ENCODE data around the gene PFKFB2.

The PFKFB2 gene

GRCh38 chr1:207052911-207053769 lies at the start of gene PFKFB2:
PFKFB2 (plus strand) TSS chr1:207053275; CDS start chr1:207054718, 1,443 bp downstream.
- peak; percentile 93 for DNase-seq (ENCODE audit: low read depth)

DNA sequence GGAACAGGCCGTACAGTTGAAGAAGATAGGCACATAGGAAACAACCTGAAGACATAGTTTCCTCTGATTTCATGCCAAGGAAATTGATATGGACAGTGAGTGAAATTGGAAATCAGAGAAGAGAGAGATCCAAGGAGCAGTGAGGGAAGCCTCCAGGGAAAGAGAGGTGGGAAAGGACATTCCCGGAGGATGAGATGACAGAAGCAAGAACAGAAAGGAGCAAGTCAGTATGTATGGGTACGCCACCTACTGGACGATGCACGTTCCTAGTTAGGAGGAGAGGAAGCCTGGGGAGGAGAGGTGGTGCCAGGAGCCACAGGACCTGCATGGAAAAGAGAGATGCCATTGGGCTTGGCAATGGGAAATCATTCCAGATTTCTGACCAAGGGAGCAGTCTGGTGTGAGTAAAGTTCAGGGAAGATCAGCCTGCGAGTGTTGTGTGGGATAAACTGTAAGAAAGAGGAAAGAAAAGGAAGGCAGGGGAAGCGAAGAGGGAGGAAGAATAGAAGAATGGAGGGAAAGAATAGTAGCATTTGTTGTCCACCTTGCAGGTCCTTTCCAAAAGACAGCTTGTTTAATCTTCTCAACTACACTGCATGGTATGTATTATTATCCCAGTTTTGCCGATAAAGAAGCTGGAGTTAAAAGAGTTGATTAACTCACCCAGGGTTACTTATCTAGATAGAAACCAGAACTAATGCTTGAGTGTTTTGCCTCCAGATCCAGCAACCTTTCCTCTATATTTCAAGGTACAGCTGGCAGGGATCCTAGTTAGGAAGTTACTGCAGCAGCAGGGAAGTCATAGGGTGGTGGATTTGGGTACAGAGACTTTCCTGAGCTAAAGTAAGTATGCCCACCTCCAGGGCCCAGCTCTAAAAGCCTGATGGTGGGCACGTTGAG lies 47.9 kb upstream of the PFKFB2 start:
- DNase-seq (ENCODE audit: low read depth): peak; percentile 66

GRCh38 chr1:207006083-207006482 lies 47.0 kb upstream of the PFKFB2 start:
- no peak for DNase-seq (ENCODE audit: low read depth)

GRCh38 chr1:207006914-207007313 lies 46.2 kb upstream of the PFKFB2 start:
- no peak for DNase-seq (ENCODE audit: low read depth)

- peak; percentile 77 for DNase-seq (ENCODE audit: low read depth)
These were observed 45.6 kb upstream of the PFKFB2 start for GRCh38 chr1:207007352-207008033.

- DNase-seq (ENCODE audit: low read depth): no peak
These were observed 43.8 kb upstream of the PFKFB2 start for GRCh38 chr1:207009182-207009850.

GRCh38 chr1:207009945-207010344 lies 43.1 kb upstream of the PFKFB2 start:
- DNase-seq (ENCODE audit: low read depth): no peak

- no peak for DNase-seq (ENCODE audit: low read depth)
These were observed 42.3 kb upstream of the PFKFB2 start for GRCh38 chr1:207010726-207011125.

GRCh38 chr1:207013321-207014085 lies 39.6 kb upstream of the PFKFB2 start:
- DNase-seq (ENCODE audit: low read depth): no peak

GRCh38 chr1:207014728-207015127 lies 38.3 kb upstream of the PFKFB2 start:
- no peak for DNase-seq (ENCODE audit: low read depth)

- no peak for DNase-seq (ENCODE audit: low read depth)
These were observed 37.3 kb upstream of the PFKFB2 start for GRCh38 chr1:207015791-207016190.

DNA sequence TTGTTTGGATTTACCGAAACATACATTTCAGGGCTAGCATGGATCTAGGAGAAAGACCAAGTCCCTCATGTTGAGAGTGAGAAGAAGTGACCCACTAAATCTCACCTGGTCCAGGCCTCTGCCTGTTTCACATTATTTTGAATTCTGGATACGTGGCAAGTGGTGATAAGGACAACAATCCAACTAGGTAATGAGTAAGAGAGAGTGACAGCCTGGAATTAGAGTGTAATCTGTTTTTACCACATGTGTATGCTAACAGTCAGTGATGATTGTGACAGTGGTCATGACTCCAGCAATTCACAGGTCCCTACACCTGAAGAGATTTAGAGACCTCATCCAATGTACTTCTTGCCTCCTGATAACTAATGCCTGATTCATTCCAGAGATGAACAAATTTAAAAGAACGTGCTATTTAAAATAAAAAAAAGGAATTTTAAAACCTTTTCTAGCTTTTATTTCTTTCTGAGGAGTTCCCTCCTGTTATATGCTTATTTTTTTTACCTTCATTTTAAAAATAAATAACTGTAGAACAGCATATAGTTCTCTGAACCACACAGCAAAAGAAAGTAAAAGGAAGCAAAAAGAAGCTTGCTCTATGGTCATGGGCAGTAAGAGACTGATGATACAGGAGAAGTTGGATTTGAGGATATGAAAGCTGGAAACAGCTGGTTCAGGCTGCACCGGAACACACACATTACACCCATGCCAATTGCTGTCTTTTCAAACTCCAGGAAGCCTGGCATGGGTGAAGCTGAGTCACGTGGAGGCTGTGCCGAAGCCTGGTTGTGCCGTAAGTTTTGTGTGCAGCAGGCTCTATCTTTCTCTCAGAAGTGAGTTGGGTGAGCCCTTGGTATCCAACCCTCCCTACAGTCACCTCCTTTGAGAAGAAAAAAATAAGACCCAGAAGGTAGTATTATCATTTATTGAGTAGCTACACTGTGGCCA lies 35.2 kb upstream of the PFKFB2 start:
- DNase-seq (ENCODE audit: low read depth): no peak

GRCh38 chr1:207018707-207019106 lies 34.4 kb upstream of the PFKFB2 start:
- DNase-seq (ENCODE audit: low read depth): no peak

DNA sequence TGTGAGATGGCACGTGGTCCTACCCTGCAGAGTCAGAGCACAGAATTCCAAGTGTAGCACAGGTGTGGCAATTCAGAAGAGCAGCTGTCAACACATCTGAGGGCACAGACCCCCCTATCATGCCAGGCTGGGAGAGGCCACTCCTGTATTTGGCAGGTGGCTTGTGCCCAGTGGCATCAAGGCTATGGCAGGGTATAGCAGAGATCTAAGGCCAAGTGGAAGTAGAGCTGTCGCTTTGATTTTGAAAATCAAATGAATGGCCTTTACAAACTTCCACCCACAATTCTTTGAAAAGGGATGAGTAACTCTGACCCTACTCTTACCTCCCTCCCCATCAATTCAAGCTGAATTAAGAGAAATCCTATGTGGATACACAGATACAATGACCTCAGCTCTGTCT lies 33.9 kb upstream of the PFKFB2 start:
- no peak for DNase-seq (ENCODE audit: low read depth)

DNA sequence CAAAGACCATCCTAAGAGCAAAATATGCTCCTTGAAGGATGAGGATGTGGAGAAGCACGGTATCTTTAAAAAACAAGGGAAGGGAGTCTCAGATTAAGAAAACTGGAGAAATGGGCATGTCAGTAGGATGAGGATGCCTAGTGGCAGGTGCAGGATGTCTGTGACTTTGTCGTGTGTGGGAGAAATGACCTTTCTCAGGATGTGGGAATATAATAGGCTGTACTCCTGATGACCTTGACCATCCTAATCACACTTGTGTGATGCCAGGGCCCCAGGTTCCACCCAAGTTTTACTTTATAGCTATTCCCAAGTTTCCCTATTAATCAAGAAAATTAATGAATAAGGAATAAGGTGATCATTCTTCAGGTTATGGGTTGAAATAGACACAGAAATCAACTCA lies 33.4 kb upstream of the PFKFB2 start:
- no peak for DNase-seq (ENCODE audit: low read depth)

DNA sequence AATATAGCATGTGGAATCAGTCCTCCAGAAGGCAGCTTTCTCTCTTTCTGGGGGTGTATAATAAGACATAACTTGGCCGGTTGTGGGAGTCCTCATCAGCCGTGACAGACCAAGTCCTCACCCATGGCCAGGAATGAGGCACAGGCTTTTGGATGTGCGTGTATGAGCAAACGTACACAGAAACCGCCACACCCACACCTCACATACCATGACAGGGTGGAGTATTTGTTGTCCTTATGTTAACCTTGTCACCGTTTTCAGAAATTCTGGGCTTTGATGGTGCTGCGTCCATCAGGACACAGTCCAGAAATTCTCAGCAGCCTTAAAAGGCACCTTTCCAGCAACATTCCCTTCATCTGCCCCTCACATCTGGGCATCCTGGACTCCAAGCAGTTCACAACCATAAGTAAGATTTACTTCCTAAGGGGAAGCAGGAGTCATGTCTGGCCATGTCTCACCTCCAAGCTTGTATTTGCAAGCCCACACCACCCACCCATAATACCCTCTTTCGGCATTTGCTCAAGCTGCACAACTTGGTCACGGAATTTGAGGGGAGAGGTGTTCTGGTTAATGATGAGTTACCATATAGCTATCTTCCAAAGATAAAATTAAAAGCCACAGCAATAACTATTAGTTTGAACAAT lies 32.9 kb upstream of the PFKFB2 start:
- no peak for DNase-seq (ENCODE audit: low read depth)

GRCh38 chr1:207020709-207021107 lies 32.4 kb upstream of the PFKFB2 start:
- DNase-seq (ENCODE audit: low read depth): no peak

DNA sequence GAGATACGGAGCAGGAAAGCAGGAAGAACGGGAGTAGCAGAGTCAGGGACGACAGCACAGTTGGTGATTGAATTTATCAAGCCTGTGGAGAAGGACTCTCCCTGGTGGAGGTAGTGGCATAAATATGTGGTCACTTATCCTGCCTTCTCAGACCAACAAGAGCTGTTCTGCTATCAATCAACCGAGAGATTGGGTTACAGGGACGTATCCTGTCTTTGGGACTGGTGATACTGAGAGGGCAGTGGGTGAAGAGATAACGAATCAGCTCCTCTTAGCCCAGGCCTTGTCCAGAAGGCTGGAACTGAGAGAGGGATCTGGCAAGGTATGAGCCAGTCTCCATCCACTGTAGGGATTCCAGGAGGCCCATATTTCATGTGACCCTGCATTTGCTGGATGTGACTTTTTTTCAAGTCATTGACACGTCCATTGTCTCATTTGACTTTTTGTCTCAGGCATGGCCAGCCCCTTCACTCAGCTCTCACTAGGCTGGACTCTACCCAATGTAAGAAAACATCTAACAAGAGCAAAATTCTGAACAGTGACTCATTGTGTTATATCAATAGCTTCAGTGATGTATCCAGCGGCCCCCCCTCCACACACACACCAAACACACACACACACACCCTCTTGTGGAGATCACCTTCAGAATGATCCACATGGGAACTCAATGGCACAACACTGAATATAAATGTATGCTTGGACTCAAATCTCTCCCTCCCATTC lies 31.8 kb upstream of the PFKFB2 start:
- DNase-seq (ENCODE audit: low read depth): peak; percentile 41
